HCT116 (cell line): ENCODE measurements around the gene UAP1L1. TPM values are rescaled to one million over a fixed set of nuclear protein-coding genes. Genes with fewer than 3 reads are reported as not detected.

Experiments
- ATAC-seq: fragments of 200-7000 bp; cut with Tn5 transposase; 2 replicates; pipeline ENCODE4 v1.9.1; 2020; ENCODE audit warnings: mild to moderate bottlenecking, moderate library complexity
- BruUV-seq: library from RNA; stranded (reverse); fragments of 400-500 nt; replicated peaks from 2 replicates; lab custom pipeline; 2021; lab: Mats Ljungman, UMichigan
- CTCF ChIA-PET: fragments of 300-600 bp; sonication (Branson Sonifier 250); formaldehyde crosslinking; loops from one replicate; lab custom pipeline; 2021; ENCODE audit warnings: antibody characterized with exemption; lab: Charles Lee
- POLR2A ChIA-PET: fragments of 300-600, 350-600 bp; sonication (Branson Sonifier 250); formaldehyde crosslinking; loops from one replicate; lab custom pipeline; 2021; ENCODE audit warnings: antibody characterized with exemption; lab: Charles Lee
- RAD21 ChIA-PET, 2 experiments: fragments of 300-600 bp; sonication (Branson Sonifier 250); formaldehyde crosslinking; loops; one replicate each; lab custom pipeline; 2023; ENCODE audit warnings: low total read pairs in 2 of 2; ENCODE audit not compliant: uncharacterized antibody in 2 of 2, unreplicated experiment in 2 of 2, low non-redundant PET in 1 of 2; lab: Charles Lee
- DNase-seq: peaks from one replicate; pipeline ENCODE4 v3.0.0-alpha.2; 2010; ENCODE audit warnings: low read depth, low spot score
- H2AFZ ChIP-seq: fragments of 200-600 bp; shearing (Covaris generic), sonication (generic); 2 replicates; pipeline ENCODE4 v1.6.1; 2017; ENCODE audit warnings: low read depth, mixed run types, mixed read lengths, antibody characterized with exemption, low read length; ENCODE audit not compliant: poor library complexity, severe bottlenecking
- H3K27ac ChIP-seq: 2 replicates; pipeline ENCODE4 v1.5.1; 2012; ENCODE audit warnings: low read depth, low read length
- H3K27me3 ChIP-seq: fragments of 200-600 bp; sonication (generic); 2 replicates; pipeline ENCODE4 v1.6.1; 2016; ENCODE audit warnings: mixed run types, low read length, mixed read lengths; ENCODE audit not compliant: insufficient read depth
- H3K36me3 ChIP-seq, 2 experiments: fragments of 200-500 bp in 1 of 2; fragments of 200-600 bp in 1 of 2; sonication (Bioruptor generic) in 1 of 2; sonication (generic) in 1 of 2; 2 replicates each; pipeline versions ENCODE4 v1.5.1 to v1.6.1; 2014 to 2016; ENCODE audit warnings: low read length in 2 of 2, inconsistent platforms in 1 of 2, mixed read lengths in 1 of 2, mixed run types in 1 of 2; ENCODE audit not compliant: insufficient read depth in 2 of 2, control insufficient read depth in 1 of 2
- H3K4me1 ChIP-seq, 2 experiments: fragments of 200-600 bp in 1 of 2; sonication (generic) in 1 of 2; 2 replicates each; pipeline versions ENCODE4 v1.5.1 to v1.6.1; 2012 to 2017; ENCODE audit warnings: low read length in 2 of 2, inconsistent platforms in 1 of 2, mild to moderate bottlenecking in 1 of 2, mixed read lengths in 1 of 2, mixed run types in 1 of 2, moderate library complexity in 1 of 2; ENCODE audit not compliant: insufficient read depth in 2 of 2, control insufficient read depth in 1 of 2
- H3K4me2 ChIP-seq: fragments of 200-600 bp; sonication (generic); 2 replicates; pipeline ENCODE4 v1.6.1; 2017; ENCODE audit warnings: mixed run types, low read length, mixed read lengths
- H3K4me3 ChIP-seq, 2 experiments: fragments of 200-600 bp in 1 of 2; sonication (generic) in 1 of 2; replicated peaks in 1 of 2; 2 replicates each; pipeline ENCODE4 v1.5.1; 2011 to 2016; ENCODE audit warnings: low read length in 2 of 2, control low read depth in 1 of 2, low read depth in 1 of 2, mild to moderate bottlenecking in 1 of 2, mixed read lengths in 1 of 2, mixed run types in 1 of 2
- H3K79me2 ChIP-seq: fragments of 200-600 bp; sonication (generic); 2 replicates; pipeline ENCODE4 v1.6.1; 2017; ENCODE audit warnings: mild to moderate bottlenecking, mixed run types, low read length, moderate library complexity, mixed read lengths; ENCODE audit not compliant: insufficient read depth
- H3K9ac ChIP-seq: fragments of 200-600 bp; sonication (generic); 2 replicates; pipeline ENCODE4 v1.6.1; 2016; ENCODE audit warnings: low read length, mixed read lengths
- H3K9me2 ChIP-seq: fragments of 200-600 bp; sonication (generic), shearing (Covaris generic); 2 replicates; pipeline ENCODE4 v1.6.1; 2017; ENCODE audit warnings: mixed run types, mild to moderate bottlenecking, moderate library complexity; ENCODE audit not compliant: insufficient read depth
- H3K9me3 ChIP-seq, 2 experiments: fragments of 200-500 bp in 1 of 2; fragments of 200-600 bp in 1 of 2; sonication (Bioruptor generic) in 1 of 2; sonication (generic) in 1 of 2; 2 replicates each; pipeline ENCODE4 v1.6.1; 2014 to 2017; ENCODE audit warnings: low read length in 2 of 2, mixed read lengths in 2 of 2, inconsistent platforms in 1 of 2, low read depth in 1 of 2, mild to moderate bottlenecking in 1 of 2, mixed run types in 1 of 2, moderate library complexity in 1 of 2; ENCODE audit not compliant: control insufficient read depth in 1 of 2, insufficient read depth in 1 of 2
- H4K20me1 ChIP-seq: fragments of 200-600 bp; sonication (generic), shearing (Covaris generic); 2 replicates; pipeline ENCODE4 v1.6.1; 2017; ENCODE audit warnings: mixed run types, mild to moderate bottlenecking, moderate library complexity; ENCODE audit not compliant: insufficient read depth
- CBX3 ChIP-seq: IDR thresholded peaks from 2 replicates; pipeline ENCODE4 v1.6.1; 2012; ENCODE audit warnings: low read depth
- ELF1 ChIP-seq: IDR thresholded peaks from 2 replicates; pipeline ENCODE4 v1.6.1; 2012; ENCODE audit warnings: low read depth, borderline replicate concordance
- EZH2 ChIP-seq: fragments of 200-600 bp; sonication (generic); IDR thresholded peaks from 2 replicates; pipeline ENCODE4 v1.6.1; 2017; ENCODE audit warnings: antibody characterized with exemption, mixed run types
- EZH2phosphoT487 ChIP-seq: fragments of 200-600 bp; IDR thresholded peaks from 2 replicates; pipeline ENCODE4 v1.6.1; 2018; ENCODE audit warnings: antibody characterized with exemption, borderline replicate concordance
- POLR2A ChIP-seq: IDR thresholded peaks from 2 replicates; pipeline ENCODE4 v1.7.0; 2011; ENCODE audit warnings: borderline replicate concordance; ENCODE audit not compliant: insufficient read depth, insufficient read length; ENCODE audit errors: extremely low read depth
- POLR2AphosphoS5 ChIP-seq: IDR thresholded peaks from 2 replicates; pipeline ENCODE4 v1.6.1; 2011; ENCODE audit warnings: mild to moderate bottlenecking, low read depth, low read length, moderate library complexity
- RAD21 ChIP-seq: IDR thresholded peaks from 2 replicates; pipeline ENCODE4 v1.6.1; 2012; ENCODE audit warnings: low read depth, mild to moderate bottlenecking
- SP1 ChIP-seq: IDR thresholded peaks from 2 replicates; pipeline ENCODE4 v1.6.1; 2012; ENCODE audit warnings: low read depth
- SRF ChIP-seq: IDR thresholded peaks from 2 replicates; pipeline ENCODE4 v1.6.1; 2012; ENCODE audit warnings: low read depth
- TCF7L2 ChIP-seq: IDR thresholded peaks from 2 replicates; pipeline ENCODE4 v1.7.0; 2011; ENCODE audit warnings: borderline replicate concordance, inconsistent platforms; ENCODE audit not compliant: insufficient read depth, insufficient read length; ENCODE audit errors: extremely low read depth
- YY1 ChIP-seq: IDR thresholded peaks from 2 replicates; pipeline ENCODE4 v1.6.1; 2011; ENCODE audit warnings: low read length, low read depth, moderate library complexity, mild to moderate bottlenecking; ENCODE audit not compliant: insufficient replicate concordance; ENCODE audit errors: extremely low read depth
- ZFX ChIP-seq: fragments of 450-650 bp; IDR thresholded peaks from 2 replicates; pipeline ENCODE4 v1.6.1; 2017
- ZNF274 ChIP-seq: fragments of 200-500 bp; sonication (Bioruptor generic); IDR thresholded peaks from 2 replicates; pipeline ENCODE4 v1.6.1; 2014; ENCODE audit warnings: mild to moderate bottlenecking, low read depth, low read length, inconsistent platforms
- intact Hi-C: fragments of 100-400 bp; cut with micrococcal nuclease; formaldehyde crosslinking; loops from 2 replicates; pipeline ENCODE4 v1.10.0; 2022
- total RNA-seq: library from RNA; stranded (reverse); gene quantifications from one replicate; pipeline ENCODE4 v1.2.1, GENCODE V29; 2021; ENCODE audit not compliant: unreplicated experiment
- TF ChIP-seq, protein P1 (sequence below): IDR thresholded peaks from 2 replicates; pipeline ENCODE4 v1.6.1; 2011; ENCODE audit warnings: mild to moderate bottlenecking, low read length, moderate library complexity; ENCODE audit not compliant: insufficient replicate concordance; ENCODE audit errors: extremely low read depth
- TF ChIP-seq, protein P2 (sequence below), 3 experiments: fragments of 200-600 bp in 1 of 3; sonication (generic) in 1 of 3; IDR thresholded peaks in 2 of 3; conservative IDR thresholded peaks in 1 of 3; 2 replicates each; pipeline ENCODE4 v1.5.1; 2012 to 2017; ENCODE audit warnings: low read depth in 2 of 3, low read length in 2 of 3, antibody characterized with exemption in 1 of 3, borderline replicate concordance in 1 of 3, control low read depth in 1 of 3, mild to moderate bottlenecking in 1 of 3, mixed read lengths in 1 of 3, mixed run types in 1 of 3, moderate library complexity in 1 of 3; ENCODE audit not compliant: insufficient read depth in 1 of 3
- TF ChIP-seq, protein P3 (sequence below): IDR thresholded peaks from 2 replicates; pipeline ENCODE4 v1.6.1; 2012; ENCODE audit warnings: low read depth

Gene UAP1L1
- total RNA-seq, 1 experiment from 2014 or later: 11.0 TPM

DNA sequence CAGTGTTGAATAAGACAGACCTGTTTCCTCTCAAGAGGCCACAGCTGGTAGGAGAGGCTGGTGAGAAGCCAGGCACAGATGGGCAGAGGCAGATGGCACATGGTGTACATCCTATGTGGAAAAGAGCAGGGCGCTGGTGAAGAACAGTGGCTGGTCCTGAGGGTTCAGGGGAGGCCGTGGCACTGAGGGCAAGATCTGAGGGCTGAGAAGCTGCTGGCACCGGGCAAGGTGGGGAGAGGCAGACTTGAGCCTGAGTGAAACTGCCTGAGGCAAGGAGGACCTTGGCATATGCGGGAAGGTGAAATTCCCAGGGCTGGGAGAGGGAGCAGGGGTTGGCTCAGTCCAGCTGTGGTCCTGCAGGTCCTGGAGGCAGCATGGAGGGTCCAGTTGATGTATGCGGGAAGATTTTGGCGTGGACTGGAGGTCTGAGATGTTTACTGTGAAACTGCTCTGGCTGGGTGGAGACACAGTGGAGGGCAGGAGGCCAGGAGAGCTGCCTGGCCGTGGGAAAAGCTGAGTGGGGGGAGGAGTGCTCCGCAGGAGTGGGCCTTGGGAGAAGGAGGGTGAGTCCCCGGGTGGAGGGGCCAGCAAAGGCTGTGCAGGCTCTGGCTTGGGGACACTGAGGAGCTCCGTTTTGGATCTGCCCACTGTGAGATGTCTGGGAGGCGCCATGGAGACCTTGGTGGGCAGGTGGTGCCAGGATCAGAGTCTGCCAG is 12.1 kb downstream of the UAP1L1 start:
- no peak overlapping the region for H3K9ac ChIP-seq
- intact Hi-C loops: no loop called here
- H3K9me2 ChIP-seq: no peaks in the 10 kb centered on the region
- BruUV-seq: no TSS peak
- ChIA-PET CTCF (no interaction called here), POLR2A (no interaction called here), RAD21 (interaction anchor here in 1 of 2 experiments (0.7 kb wide), 1 partner anchor 289 kb away, joined by 3 read pairs; no protein-coding TSS in a partner anchor)
- no peaks in the 10 kb centered on the region for H4K20me1 ChIP-seq
- no peaks in the 10 kb centered on the region for H3K9me3 ChIP-seq
- TF ChIP-seq, protein P1, sequence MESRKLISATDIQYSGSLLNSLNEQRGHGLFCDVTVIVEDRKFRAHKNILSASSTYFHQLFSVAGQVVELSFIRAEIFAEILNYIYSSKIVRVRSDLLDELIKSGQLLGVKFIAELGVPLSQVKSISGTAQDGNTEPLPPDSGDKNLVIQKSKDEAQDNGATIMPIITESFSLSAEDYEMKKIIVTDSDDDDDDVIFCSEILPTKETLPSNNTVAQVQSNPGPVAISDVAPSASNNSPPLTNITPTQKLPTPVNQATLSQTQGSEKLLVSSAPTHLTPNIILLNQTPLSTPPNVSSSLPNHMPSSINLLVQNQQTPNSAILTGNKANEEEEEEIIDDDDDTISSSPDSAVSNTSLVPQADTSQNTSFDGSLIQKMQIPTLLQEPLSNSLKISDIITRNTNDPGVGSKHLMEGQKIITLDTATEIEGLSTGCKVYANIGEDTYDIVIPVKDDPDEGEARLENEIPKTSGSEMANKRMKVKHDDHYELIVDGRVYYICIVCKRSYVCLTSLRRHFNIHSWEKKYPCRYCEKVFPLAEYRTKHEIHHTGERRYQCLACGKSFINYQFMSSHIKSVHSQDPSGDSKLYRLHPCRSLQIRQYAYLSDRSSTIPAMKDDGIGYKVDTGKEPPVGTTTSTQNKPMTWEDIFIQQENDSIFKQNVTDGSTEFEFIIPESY: no peak
- no peak for TF ChIP-seq YY1
- TF ChIP-seq SP1: no peak
- no peak for TF ChIP-seq ZNF274
- TF ChIP-seq TCF7L2: no peak
- no peak for TF ChIP-seq CBX3
- no peak for TF ChIP-seq ZFX
- TF ChIP-seq EZH2phosphoT487: no peak
- TF ChIP-seq, protein P2, sequence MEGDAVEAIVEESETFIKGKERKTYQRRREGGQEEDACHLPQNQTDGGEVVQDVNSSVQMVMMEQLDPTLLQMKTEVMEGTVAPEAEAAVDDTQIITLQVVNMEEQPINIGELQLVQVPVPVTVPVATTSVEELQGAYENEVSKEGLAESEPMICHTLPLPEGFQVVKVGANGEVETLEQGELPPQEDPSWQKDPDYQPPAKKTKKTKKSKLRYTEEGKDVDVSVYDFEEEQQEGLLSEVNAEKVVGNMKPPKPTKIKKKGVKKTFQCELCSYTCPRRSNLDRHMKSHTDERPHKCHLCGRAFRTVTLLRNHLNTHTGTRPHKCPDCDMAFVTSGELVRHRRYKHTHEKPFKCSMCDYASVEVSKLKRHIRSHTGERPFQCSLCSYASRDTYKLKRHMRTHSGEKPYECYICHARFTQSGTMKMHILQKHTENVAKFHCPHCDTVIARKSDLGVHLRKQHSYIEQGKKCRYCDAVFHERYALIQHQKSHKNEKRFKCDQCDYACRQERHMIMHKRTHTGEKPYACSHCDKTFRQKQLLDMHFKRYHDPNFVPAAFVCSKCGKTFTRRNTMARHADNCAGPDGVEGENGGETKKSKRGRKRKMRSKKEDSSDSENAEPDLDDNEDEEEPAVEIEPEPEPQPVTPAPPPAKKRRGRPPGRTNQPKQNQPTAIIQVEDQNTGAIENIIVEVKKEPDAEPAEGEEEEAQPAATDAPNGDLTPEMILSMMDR (IDR thresholded peaks at IDR 0.05 in 2 of 3, conservative IDR thresholded peaks at IDR 0.05 in 1 of 3; ENCODE audit: borderline replicate concordance in 1 of 3, insufficient read depth in 1 of 3, low read depth in 2 of 3, low read length in 2 of 3): no peak
- no peak for TF ChIP-seq RAD21
- no peak for TF ChIP-seq POLR2AphosphoS5
- TF ChIP-seq, protein P3, sequence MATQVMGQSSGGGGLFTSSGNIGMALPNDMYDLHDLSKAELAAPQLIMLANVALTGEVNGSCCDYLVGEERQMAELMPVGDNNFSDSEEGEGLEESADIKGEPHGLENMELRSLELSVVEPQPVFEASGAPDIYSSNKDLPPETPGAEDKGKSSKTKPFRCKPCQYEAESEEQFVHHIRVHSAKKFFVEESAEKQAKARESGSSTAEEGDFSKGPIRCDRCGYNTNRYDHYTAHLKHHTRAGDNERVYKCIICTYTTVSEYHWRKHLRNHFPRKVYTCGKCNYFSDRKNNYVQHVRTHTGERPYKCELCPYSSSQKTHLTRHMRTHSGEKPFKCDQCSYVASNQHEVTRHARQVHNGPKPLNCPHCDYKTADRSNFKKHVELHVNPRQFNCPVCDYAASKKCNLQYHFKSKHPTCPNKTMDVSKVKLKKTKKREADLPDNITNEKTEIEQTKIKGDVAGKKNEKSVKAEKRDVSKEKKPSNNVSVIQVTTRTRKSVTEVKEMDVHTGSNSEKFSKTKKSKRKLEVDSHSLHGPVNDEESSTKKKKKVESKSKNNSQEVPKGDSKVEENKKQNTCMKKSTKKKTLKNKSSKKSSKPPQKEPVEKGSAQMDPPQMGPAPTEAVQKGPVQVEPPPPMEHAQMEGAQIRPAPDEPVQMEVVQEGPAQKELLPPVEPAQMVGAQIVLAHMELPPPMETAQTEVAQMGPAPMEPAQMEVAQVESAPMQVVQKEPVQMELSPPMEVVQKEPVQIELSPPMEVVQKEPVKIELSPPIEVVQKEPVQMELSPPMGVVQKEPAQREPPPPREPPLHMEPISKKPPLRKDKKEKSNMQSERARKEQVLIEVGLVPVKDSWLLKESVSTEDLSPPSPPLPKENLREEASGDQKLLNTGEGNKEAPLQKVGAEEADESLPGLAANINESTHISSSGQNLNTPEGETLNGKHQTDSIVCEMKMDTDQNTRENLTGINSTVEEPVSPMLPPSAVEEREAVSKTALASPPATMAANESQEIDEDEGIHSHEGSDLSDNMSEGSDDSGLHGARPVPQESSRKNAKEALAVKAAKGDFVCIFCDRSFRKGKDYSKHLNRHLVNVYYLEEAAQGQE: no peak
- TF ChIP-seq ELF1: no peak
- no peak for TF ChIP-seq SRF
- TF ChIP-seq EZH2: no peak
- no peak for TF ChIP-seq POLR2A
- no peak overlapping the region for H2AFZ ChIP-seq
- no peak overlapping the region for H3K4me2 ChIP-seq
- ATAC-seq: no peak
- DNase-seq: no peak
- peaks cover 4 to 6% of the 10 kb centered on the region in 2 experiments; a peak in 2 of 4 replicates for H3K36me3 ChIP-seq
- H3K27ac ChIP-seq: no peak overlapping the region
- H3K4me3 ChIP-seq: no peak overlapping the region
- peaks cover 16% of the 10 kb centered on the region; the same call in 1 of the 2 replicates for H3K79me2 ChIP-seq
- H3K27me3 ChIP-seq: no peaks in the 10 kb centered on the region
- H3K4me1 ChIP-seq: peaks cover 19 to 30% of the 10 kb centered on the region in 2 experiments
